IMR-90 (cell line): ENCODE measurements around the gene RAI14. TPM values are rescaled to one million over a fixed set of nuclear protein-coding genes. Genes with fewer than 3 reads are reported as not detected.

Experiments used
- ATAC-seq: fragments of 200-7000 bp; cut with Tn5 transposase; 2 replicates; pipeline ENCODE4 v1.9.1; 2020; ENCODE audit warnings: low read depth, mild to moderate bottlenecking, moderate library complexity
- BruUV-seq: library from RNA; stranded (reverse); fragments of 400-500 nt; replicated peaks from 2 replicates; lab custom pipeline; 2021; lab: Mats Ljungman, UMichigan
- CTCF ChIA-PET: fragments of 300-600 bp; formaldehyde crosslinking; extraction: SDS; loops from one replicate; lab custom pipeline; 2021; ENCODE audit warnings: antibody characterized with exemption; lab: Yijun Ruan, JAX
- POLR2A ChIA-PET: fragments of 300-600 bp; sonication (Branson Sonifier 250); formaldehyde crosslinking; loops from one replicate; lab custom pipeline; 2022; ENCODE audit warnings: antibody characterized with exemption; ENCODE audit not compliant: unreplicated experiment; lab: Charles Lee
- DNase-seq: peaks from one replicate; pipeline ENCODE4 v3.0.0; 2013
- H2AFZ ChIP-seq: replicated peaks from 2 replicates; pipeline ENCODE3; 2013; ENCODE audit warnings: low read length, mild to moderate bottlenecking; ENCODE audit not compliant: poor library complexity
- H2AK5ac ChIP-seq: 2 replicates; pipeline ENCODE4 v1.6.1; 2013; ENCODE audit warnings: low read depth, low read length, inconsistent platforms
- H2AK9ac ChIP-seq: replicated peaks from 2 replicates; pipeline ENCODE3; 2013; ENCODE audit warnings: mild to moderate bottlenecking, low read depth, low read length, moderate library complexity; ENCODE audit not compliant: poor library complexity
- H2BK120ac ChIP-seq: 2 replicates; pipeline ENCODE4 v1.6.1; 2013; ENCODE audit warnings: low read depth, low read length, inconsistent platforms
- H2BK15ac ChIP-seq: 3 replicates; pipeline ENCODE4 v1.6.1; 2013; ENCODE audit warnings: low read depth, low read length, inconsistent platforms
- H2BK20ac ChIP-seq: 2 replicates; pipeline ENCODE4 v1.6.1; 2013; ENCODE audit warnings: low read depth, mild to moderate bottlenecking, inconsistent platforms, low read length, moderate library complexity
- H2BK5ac ChIP-seq: 2 replicates; pipeline ENCODE4 v1.6.1; 2013; ENCODE audit warnings: mild to moderate bottlenecking, low read depth, low read length, inconsistent platforms; ENCODE audit not compliant: poor library complexity, severe bottlenecking
- H3K14ac ChIP-seq: replicated peaks from 2 replicates; pipeline ENCODE4 v1.6.1; 2013; ENCODE audit warnings: low read depth, low read length, inconsistent platforms
- H3K18ac ChIP-seq: 2 replicates; pipeline ENCODE4 v1.6.1; 2013; ENCODE audit warnings: low read depth, low read length, control low read depth
- H3K23ac ChIP-seq: 2 replicates; pipeline ENCODE4 v1.6.1; 2013; ENCODE audit warnings: low read depth, low read length, inconsistent platforms
- H3K27ac ChIP-seq: 2 replicates; pipeline ENCODE4 v1.5.1; 2013; ENCODE audit warnings: mild to moderate bottlenecking, control low read depth, low read length; ENCODE audit not compliant: insufficient read depth
- H3K27me3 ChIP-seq: 2 replicates; pipeline ENCODE4 v1.6.1; 2013; ENCODE audit warnings: low read length; ENCODE audit not compliant: control insufficient read depth, insufficient read depth
- H3K36me3 ChIP-seq: 2 replicates; pipeline ENCODE4 v1.6.1; 2013; ENCODE audit warnings: low read length, mixed read lengths; ENCODE audit not compliant: control insufficient read depth, insufficient read depth
- H3K4ac ChIP-seq: 2 replicates; pipeline ENCODE4 v1.6.1; 2013; ENCODE audit warnings: low read depth, low read length, inconsistent platforms
- H3K4me1 ChIP-seq: 2 replicates; pipeline ENCODE4 v1.6.1; 2013; ENCODE audit warnings: low read length, mixed read lengths; ENCODE audit not compliant: control insufficient read depth, insufficient read depth
- H3K4me2 ChIP-seq: 2 replicates; pipeline ENCODE4 v1.6.1; 2013; ENCODE audit warnings: low read depth, mild to moderate bottlenecking, control low read depth, low read length, moderate library complexity
- H3K4me3 ChIP-seq: 2 replicates; pipeline ENCODE4 v1.5.1; 2013; ENCODE audit warnings: low read depth, mild to moderate bottlenecking, control low read depth, low read length, moderate library complexity; ENCODE audit not compliant: insufficient read depth
- H3K56ac ChIP-seq: 2 replicates; pipeline ENCODE4 v1.6.1; 2013; ENCODE audit warnings: low read length, inconsistent platforms; ENCODE audit not compliant: insufficient read depth; ENCODE audit errors: extremely low read depth
- H3K79me1 ChIP-seq, 2 experiments: 2 replicates each; pipeline ENCODE4 v1.6.1; 2013; ENCODE audit warnings: low read length in 2 of 2, inconsistent platforms in 1 of 2, low read depth in 1 of 2
- H3K9ac ChIP-seq: 2 replicates; pipeline ENCODE4 v1.6.1; 2013; ENCODE audit warnings: low read depth, low read length, control low read depth
- H3K9me1 ChIP-seq: 2 replicates; pipeline ENCODE4 v1.6.1; 2013; ENCODE audit warnings: low read length, inconsistent platforms; ENCODE audit not compliant: insufficient read depth
- H3K9me3 ChIP-seq: 2 replicates; pipeline ENCODE4 v1.6.1; 2013; ENCODE audit warnings: low read length; ENCODE audit not compliant: control insufficient read depth, insufficient read depth
- H4K20me1 ChIP-seq: 2 replicates; pipeline ENCODE4 v1.6.1; 2013; ENCODE audit warnings: low read length, inconsistent platforms; ENCODE audit not compliant: insufficient read depth
- H4K5ac ChIP-seq: 2 replicates; pipeline ENCODE4 v1.6.1; 2013; ENCODE audit warnings: mild to moderate bottlenecking, low read depth, low read length, control low read depth
- H4K8ac ChIP-seq, 2 experiments: 2 replicates each; pipeline ENCODE4 v1.6.1; 2013; ENCODE audit warnings: low read depth in 2 of 2, low read length in 2 of 2, control low read depth in 1 of 2, inconsistent platforms in 1 of 2
- H4K91ac ChIP-seq: 2 replicates; pipeline ENCODE4 v1.6.1; 2013; ENCODE audit warnings: low read depth, low read length, inconsistent platforms; ENCODE audit not compliant: insufficient read depth
- BHLHE40 ChIP-seq: fragments of 150-350 bp; IDR thresholded peaks from 2 replicates; pipeline ENCODE4 v1.6.1; 2016; ENCODE audit warnings: mild to moderate bottlenecking, low read depth, low read length
- CEBPB ChIP-seq: IDR thresholded peaks from 2 replicates; pipeline ENCODE4 v1.6.1; 2012; ENCODE audit warnings: low read depth, low read length, improper control_type of control experiment
- CHD1 ChIP-seq: IDR thresholded peaks from 2 replicates; pipeline ENCODE4 v1.6.1; 2012; ENCODE audit warnings: low read depth, low read length, improper control_type of control experiment
- FOS ChIP-seq: fragments of 150-350 bp; IDR thresholded peaks from 2 replicates; pipeline ENCODE4 v1.6.1; 2016; ENCODE audit warnings: low read depth, low read length
- MAFK ChIP-seq: IDR thresholded peaks from 2 replicates; pipeline ENCODE4 v1.6.1; 2012; ENCODE audit warnings: low read depth, low read length, improper control_type of control experiment
- MAZ ChIP-seq: IDR thresholded peaks from 2 replicates; pipeline ENCODE4 v1.6.1; 2012; ENCODE audit warnings: low read depth, mild to moderate bottlenecking, low read length, improper control_type of control experiment, moderate library complexity, borderline replicate concordance
- MXI1 ChIP-seq: IDR thresholded peaks from 2 replicates; pipeline ENCODE4 v1.6.1; 2012; ENCODE audit warnings: low read depth, mild to moderate bottlenecking, low read length, moderate library complexity, borderline replicate concordance
- NFE2L2 ChIP-seq: fragments of 150-350 bp; IDR thresholded peaks from 2 replicates; pipeline ENCODE4 v1.6.1; 2016; ENCODE audit warnings: low read depth, mild to moderate bottlenecking, low read length
- POLR2A ChIP-seq: IDR thresholded peaks from 2 replicates; pipeline ENCODE4 v1.6.1; 2012; ENCODE audit warnings: mild to moderate bottlenecking, low read depth, low read length
- RAD21 ChIP-seq: IDR thresholded peaks from 2 replicates; pipeline ENCODE4 v1.6.1; 2012; ENCODE audit warnings: low read length, improper control_type of control experiment
- RCOR1 ChIP-seq: IDR thresholded peaks from 2 replicates; pipeline ENCODE4 v1.6.1; 2012; ENCODE audit warnings: mild to moderate bottlenecking, low read length, improper control_type of control experiment; ENCODE audit not compliant: insufficient replicate concordance
- RFX5 ChIP-seq: IDR thresholded peaks from 2 replicates; pipeline ENCODE4 v1.8.0; 2012; ENCODE audit warnings: low read depth, mild to moderate bottlenecking, low read length, moderate library complexity
- SMC3 ChIP-seq: fragments of 150-350 bp; IDR thresholded peaks from 2 replicates; pipeline ENCODE4 v1.6.1; 2016; ENCODE audit warnings: low read depth, mild to moderate bottlenecking, antibody characterized with exemption, low read length, moderate library complexity
- WGBS, 2 experiments: methylation state at CpG; one replicate each; pipeline versions ENCODE4 v1.1.5 to v1.1.7; 2013; ENCODE audit warnings: missing lambda C conversion rate in 2 of 2; ENCODE audit not compliant: insufficient read length in 1 of 2; ENCODE audit errors: extremely low coverage in 2 of 2; 5-methylcytosine and 5-hydroxymethylcytosine counted together
- dilution Hi-C: fragments of 300-500 bp; cut with HindIII; formaldehyde crosslinking; loops from one replicate; pipeline ENCODE4 v1.14.3; 2018; ENCODE audit warnings: low sequenced_read_pairs; ENCODE audit not compliant: unreplicated experiment
- in situ Hi-C: fragments of 300-500 bp; cut with MboI; formaldehyde crosslinking; loops from 3 replicates; pipeline ENCODE4 v1.14.3; 2019; ENCODE audit warnings: low sequenced_read_pairs, inconsistent platforms, mixed read lengths
- intact Hi-C: fragments of 100-400 bp; cut with micrococcal nuclease; formaldehyde crosslinking; loops from 2 replicates; pipeline ENCODE4 v1.10.0; 2022
- polyA plus RNA-seq, 3 experiments: library from polyadenylated mRNA; depleted of rRNA; stranded (reverse); fragments of >200 nt; gene quantifications; 2 replicates each; pipeline ENCODE4 v1.2.3, GENCODE V29; 2012; ENCODE audit warnings: low replicate concordance in 1 of 3
- total RNA-seq: library from RNA; depleted of rRNA; stranded (reverse); fragments of >200 nt; gene quantifications from 2 replicates; pipeline ENCODE4 v1.2.3, GENCODE V29; 2012
- TF ChIP-seq, protein P1 (sequence below): fragments of 150-350 bp; IDR thresholded peaks from 2 replicates; pipeline ENCODE4 v1.6.1; 2016; ENCODE audit warnings: low read depth, mild to moderate bottlenecking, low read length, moderate library complexity, borderline replicate concordance
- TF ChIP-seq, protein P2 (sequence below): conservative IDR thresholded peaks from 2 replicates; pipeline ENCODE4 v1.5.1; 2012; ENCODE audit warnings: mild to moderate bottlenecking, low read depth, low read length, improper control_type of control experiment
- TF ChIP-seq, protein P3 (sequence below): fragments of 150-350 bp; IDR thresholded peaks from 2 replicates; pipeline ENCODE4 v1.6.1; 2017; ENCODE audit warnings: mild to moderate bottlenecking, antibody characterized with exemption, low read length, low read depth

Gene RAI14
- total and polyA plus RNA-seq, 2 of the 4 experiments (the other 2 are of a cell fraction) = 221 to 267 TPM

DNA sequence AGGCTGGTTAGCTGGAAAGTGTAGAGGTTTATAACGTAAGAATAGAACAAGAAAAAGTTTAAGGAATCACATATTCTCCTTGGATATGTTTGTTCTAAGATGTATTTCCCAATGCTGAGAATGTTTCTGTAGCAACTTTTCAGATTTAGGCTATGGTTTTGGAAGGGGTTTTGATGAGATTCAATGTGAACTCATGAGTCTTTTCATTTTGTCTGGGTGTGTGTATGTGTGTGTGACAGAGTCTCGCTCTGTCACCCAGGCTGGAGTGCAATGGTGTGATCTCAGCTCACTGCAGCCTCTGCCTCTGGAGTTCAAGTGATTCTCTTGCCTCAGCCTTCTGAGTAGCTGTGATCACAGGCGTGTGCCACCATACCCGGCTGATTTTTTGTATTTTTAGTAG is 38.6 kb downstream of the RAI14 start:
- no TSS peak for BruUV-seq
- Histone ChIP-seq H4K20me1 (peaks cover 90% of the 10 kb centered on the region), H2AK5ac (no peak overlapping the region), H3K18ac (no peak overlapping the region; the same call in 1 of the 2 replicates), H3K4me3 (no peak overlapping the region), H3K27ac (peak overlapping the region; percentile 64; the same call in 1 of the 2 replicates), H3K9me3 (no peaks in the 10 kb centered on the region), H3K9me1 (peaks cover 40% of the 10 kb centered on the region), H2BK5ac (no peak overlapping the region), H2AFZ (no peak overlapping the region), H3K4me2 (peak overlapping the region; percentile 57; the same call in 1 of the 2 replicates), H2AK9ac (no peak overlapping the region), H3K23ac (peak overlapping the region; percentile 50; the same call in 1 of the 2 replicates), H4K91ac (no peak overlapping the region), H3K56ac (no peak overlapping the region), H3K27me3 (no peaks in the 10 kb centered on the region), H2BK20ac (no peak overlapping the region), H3K4ac (no peak overlapping the region), H4K8ac (peak overlapping the region in 1 of 2 experiments; percentile 6; a peak in 1 of 4 replicates), H2BK15ac (no peak overlapping the region), H3K14ac (no peak overlapping the region), H3K4me1 (peaks cover 25% of the 10 kb centered on the region), H4K5ac (no peak overlapping the region), H3K79me1 (peaks cover 18 to 78% of the 10 kb centered on the region in 2 experiments), H3K9ac (peak overlapping the region; percentile 51; the same call in 1 of the 2 replicates), H3K36me3 (peaks cover 28% of the 10 kb centered on the region), H2BK120ac (no peak overlapping the region)
- ChIA-PET POLR2A (no interaction called here), CTCF (interaction anchor here (0.6 to 0.9 kb wide), 2 partner anchors 25 to 250 kb away, joined by 3 read pairs; no protein-coding TSS in a partner anchor)
- in situ Hi-C loops (no loop called here), intact Hi-C loops (loop anchor here (2.0 kb wide), 1 partner anchor 38 kb away; the partner anchor contains the start of gene RAI14), dilution Hi-C loops (no loop called here)
- no CpG with 5 or more reads among the region's 4 CpGs for WGBS, 2 experiments
- TF ChIP-seq, protein P1, sequence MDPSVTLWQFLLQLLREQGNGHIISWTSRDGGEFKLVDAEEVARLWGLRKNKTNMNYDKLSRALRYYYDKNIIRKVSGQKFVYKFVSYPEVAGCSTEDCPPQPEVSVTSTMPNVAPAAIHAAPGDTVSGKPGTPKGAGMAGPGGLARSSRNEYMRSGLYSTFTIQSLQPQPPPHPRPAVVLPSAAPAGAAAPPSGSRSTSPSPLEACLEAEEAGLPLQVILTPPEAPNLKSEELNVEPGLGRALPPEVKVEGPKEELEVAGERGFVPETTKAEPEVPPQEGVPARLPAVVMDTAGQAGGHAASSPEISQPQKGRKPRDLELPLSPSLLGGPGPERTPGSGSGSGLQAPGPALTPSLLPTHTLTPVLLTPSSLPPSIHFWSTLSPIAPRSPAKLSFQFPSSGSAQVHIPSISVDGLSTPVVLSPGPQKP = no peak
- TF ChIP-seq RAD21 (no peak), RFX5 (no peak), MAFK (no peak), CEBPB (no peak), NFE2L2 (no peak), FOS (no peak), POLR2A (no peak), MAZ (no peak), SMC3 (no peak), CHD1 (no peak), BHLHE40 (no peak), RCOR1 (no peak), MXI1 (no peak)
- TF ChIP-seq, protein P2, sequence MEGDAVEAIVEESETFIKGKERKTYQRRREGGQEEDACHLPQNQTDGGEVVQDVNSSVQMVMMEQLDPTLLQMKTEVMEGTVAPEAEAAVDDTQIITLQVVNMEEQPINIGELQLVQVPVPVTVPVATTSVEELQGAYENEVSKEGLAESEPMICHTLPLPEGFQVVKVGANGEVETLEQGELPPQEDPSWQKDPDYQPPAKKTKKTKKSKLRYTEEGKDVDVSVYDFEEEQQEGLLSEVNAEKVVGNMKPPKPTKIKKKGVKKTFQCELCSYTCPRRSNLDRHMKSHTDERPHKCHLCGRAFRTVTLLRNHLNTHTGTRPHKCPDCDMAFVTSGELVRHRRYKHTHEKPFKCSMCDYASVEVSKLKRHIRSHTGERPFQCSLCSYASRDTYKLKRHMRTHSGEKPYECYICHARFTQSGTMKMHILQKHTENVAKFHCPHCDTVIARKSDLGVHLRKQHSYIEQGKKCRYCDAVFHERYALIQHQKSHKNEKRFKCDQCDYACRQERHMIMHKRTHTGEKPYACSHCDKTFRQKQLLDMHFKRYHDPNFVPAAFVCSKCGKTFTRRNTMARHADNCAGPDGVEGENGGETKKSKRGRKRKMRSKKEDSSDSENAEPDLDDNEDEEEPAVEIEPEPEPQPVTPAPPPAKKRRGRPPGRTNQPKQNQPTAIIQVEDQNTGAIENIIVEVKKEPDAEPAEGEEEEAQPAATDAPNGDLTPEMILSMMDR = no peak
- TF ChIP-seq, protein P3, sequence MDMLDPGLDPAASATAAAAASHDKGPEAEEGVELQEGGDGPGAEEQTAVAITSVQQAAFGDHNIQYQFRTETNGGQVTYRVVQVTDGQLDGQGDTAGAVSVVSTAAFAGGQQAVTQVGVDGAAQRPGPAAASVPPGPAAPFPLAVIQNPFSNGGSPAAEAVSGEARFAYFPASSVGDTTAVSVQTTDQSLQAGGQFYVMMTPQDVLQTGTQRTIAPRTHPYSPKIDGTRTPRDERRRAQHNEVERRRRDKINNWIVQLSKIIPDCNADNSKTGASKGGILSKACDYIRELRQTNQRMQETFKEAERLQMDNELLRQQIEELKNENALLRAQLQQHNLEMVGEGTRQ = no peak
- DNase-seq (no peak), ATAC-seq (no peak)
